ENCODE measurements around the gene MYCBPAP.

Gene MYCBPAP

GRCh38 chr17:50558941-50559614 is 50.8 kb downstream of the MYCBPAP start:
- Histone ChIP-seq H3K36me3 (ENCODE audit: control insufficient read depth, insufficient read depth, low read length) (no peaks in the 10 kb centered on the region; the same call in 1 of the 2 replicates), H3K27me3 (replicated peaks; ENCODE audit: control insufficient read depth, insufficient read depth, low read length) (peaks cover 2% of the 10 kb centered on the region), H3K4me3 (replicated peaks; ENCODE audit: low read depth, low read length) (no peak overlapping the region; the same call in 1 of the 2 replicates)
- no peak for TF ChIP-seq CTCF (IDR thresholded peaks at IDR 0.05; ENCODE audit: insufficient read depth, low read length, poor library complexity, severe bottlenecking)
- DNase-seq (ENCODE audit: extremely low read depth, insufficient read length) = no peak

- peaks cover 2% of the 10 kb centered on the region for H3K27me3 ChIP-seq (replicated peaks; ENCODE audit: control insufficient read depth, insufficient read depth, low read length)
- no peak for DNase-seq (ENCODE audit: extremely low read depth, insufficient read length)
- no peaks in the 10 kb centered on the region for H3K36me3 ChIP-seq (ENCODE audit: control insufficient read depth, insufficient read depth, low read length)
- peak overlapping the region; percentile 57 for H3K4me3 ChIP-seq (replicated peaks; ENCODE audit: low read depth, low read length)
- TF ChIP-seq CTCF (IDR thresholded peaks at IDR 0.05; ENCODE audit: insufficient read depth, low read length, poor library complexity, severe bottlenecking) = no peak
These were observed 51.5 kb downstream of the MYCBPAP start for GRCh38 chr17:50559674-50560184.

- Histone ChIP-seq H3K36me3 (ENCODE audit: control insufficient read depth, insufficient read depth, low read length) (no peaks in the 10 kb centered on the region), H3K27me3 (replicated peaks; ENCODE audit: control insufficient read depth, insufficient read depth, low read length) (peaks cover 2% of the 10 kb centered on the region), H3K4me3 (replicated peaks; ENCODE audit: low read depth, low read length) (peak within 1 kb of the TSS; percentile 57)
- DNase-seq (ENCODE audit: extremely low read depth, insufficient read length) = peak; percentile 87
- TF ChIP-seq CTCF (IDR thresholded peaks at IDR 0.05; ENCODE audit: insufficient read depth, low read length, poor library complexity, severe bottlenecking) = no peak
These were observed 52.1 kb downstream of the MYCBPAP start, which contains the start of gene CACNA1G for GRCh38 chr17:50560185-50560824. CACNA1G (plus strand) TSS chr17:50560715; CDS start chr17:50561460, 745 bp downstream.

- Histone ChIP-seq H3K36me3 (ENCODE audit: control insufficient read depth, insufficient read depth, low read length) (no peaks in the 10 kb centered on the region), H3K27me3 (replicated peaks; ENCODE audit: control insufficient read depth, insufficient read depth, low read length) (peaks cover 2% of the 10 kb centered on the region), H3K4me3 (replicated peaks; ENCODE audit: low read depth, low read length) (peak overlapping the region; percentile 57)
- no peak for DNase-seq (ENCODE audit: extremely low read depth, insufficient read length)
- TF ChIP-seq CTCF (IDR thresholded peaks at IDR 0.05; ENCODE audit: insufficient read depth, low read length, poor library complexity, severe bottlenecking) = no peak
These were observed 52.9 kb downstream of the MYCBPAP start for GRCh38 chr17:50560931-50561745.

GRCh38 chr17:50561746-50562141 is 53.5 kb downstream of the MYCBPAP start:
- Histone ChIP-seq H3K4me3 (replicated peaks; ENCODE audit: low read depth, low read length) (no peak overlapping the region; the same call in 1 of the 2 replicates), H3K27me3 (replicated peaks; ENCODE audit: control insufficient read depth, insufficient read depth, low read length) (peaks cover 2% of the 10 kb centered on the region), H3K36me3 (ENCODE audit: control insufficient read depth, insufficient read depth, low read length) (no peaks in the 10 kb centered on the region)
- no peak for DNase-seq (ENCODE audit: extremely low read depth, insufficient read length)
- TF ChIP-seq CTCF (IDR thresholded peaks at IDR 0.05; ENCODE audit: insufficient read depth, low read length, poor library complexity, severe bottlenecking) = no peak

Data from GM06990 (cell line).